PC-9 (cell line): ENCODE results near the gene MYO1E. TPM values are rescaled to one million over a fixed set of nuclear protein-coding genes. Genes with fewer than 3 reads are reported as not detected.

Experiments
- BruUV-seq: library from RNA; stranded (reverse); fragments of 400-500 nt; replicated peaks from 2 replicates; lab custom pipeline; 2021; lab: Mats Ljungman, UMichigan
- CTCF ChIA-PET: fragments of 300-600 bp; sonication (Branson Sonifier 250); formaldehyde crosslinking; loops from one replicate; lab custom pipeline; 2022; ENCODE audit warnings: antibody characterized with exemption; lab: Charles Lee
- POLR2A ChIA-PET: fragments of 300-600 bp; sonication (Branson Sonifier 250); formaldehyde crosslinking; loops from one replicate; lab custom pipeline; 2022; ENCODE audit warnings: antibody characterized with exemption; ENCODE audit not compliant: unreplicated experiment; lab: Charles Lee
- DNase-seq, 2 experiments: peaks; one replicate each; pipeline versions ENCODE4 v3.0.0 to v3.0.0-alpha.2; 2015 to 2022; ENCODE audit warnings: mixed read lengths in 1 of 2
- H2AFZ ChIP-seq: fragments of 200-600 bp; sonication (generic); 2 replicates; pipeline ENCODE4 v1.8.1; 2017; ENCODE audit warnings: antibody characterized with exemption
- H3F3A ChIP-seq: fragments of 200-600 bp; sonication (generic); 2 replicates; pipeline ENCODE4 v1.8.1; 2017; ENCODE audit warnings: antibody characterized with exemption, mild to moderate bottlenecking, low read depth; ENCODE audit not compliant: insufficient read depth
- H3K27ac ChIP-seq: fragments of 200-600 bp; sonication (generic); 2 replicates; pipeline ENCODE4 v1.6.1; 2016; ENCODE audit warnings: mixed run types
- H3K27me3 ChIP-seq: fragments of 200-600 bp; sonication (generic); 2 replicates; pipeline ENCODE4 v1.6.1; 2016; ENCODE audit warnings: low read depth, mixed run types; ENCODE audit not compliant: insufficient read depth
- H3K36me3 ChIP-seq: fragments of 200-600 bp; sonication (generic); 2 replicates; pipeline ENCODE4 v1.6.1; 2016; ENCODE audit warnings: low read depth, mixed run types
- H3K4me1 ChIP-seq: fragments of 200-600 bp; sonication (generic); replicated peaks from 2 replicates; pipeline ENCODE4 v1.6.1; 2016; ENCODE audit warnings: mixed run types; ENCODE audit not compliant: insufficient read depth
- H3K4me2 ChIP-seq: fragments of 200-600 bp; sonication (generic); 2 replicates; pipeline ENCODE4 v1.6.1; 2017; ENCODE audit warnings: mixed run types
- H3K4me3 ChIP-seq: fragments of 200-600 bp; sonication (generic); 2 replicates; pipeline ENCODE4 v1.6.1; 2016; ENCODE audit warnings: mixed run types
- H3K79me2 ChIP-seq: fragments of 200-600 bp; sonication (generic); 2 replicates; pipeline ENCODE4 v1.6.1; 2017; ENCODE audit warnings: low read depth, mixed run types
- H3K9me2 ChIP-seq: fragments of 200-600 bp; sonication (generic); 2 replicates; pipeline ENCODE4 v1.8.1; 2017; ENCODE audit warnings: mild to moderate bottlenecking; ENCODE audit not compliant: insufficient read depth
- H3K9me3 ChIP-seq: fragments of 200-600 bp; sonication (generic); 2 replicates; pipeline ENCODE4 v1.8.1; 2016; ENCODE audit warnings: low read depth; ENCODE audit not compliant: insufficient read depth
- H4K20me1 ChIP-seq: fragments of 200-600 bp; sonication (generic); 2 replicates; pipeline ENCODE4 v1.8.1; 2017; ENCODE audit not compliant: insufficient read depth
- EZH2 ChIP-seq: fragments of 200-600 bp; sonication (generic); IDR thresholded peaks from 2 replicates; pipeline ENCODE4 v1.8.0; 2017; ENCODE audit warnings: antibody characterized with exemption, low read depth
- intact Hi-C: fragments of 100-400 bp; cut with micrococcal nuclease; formaldehyde crosslinking; loops from one replicate; pipeline ENCODE4 v1.10.0; 2022; ENCODE audit not compliant: unreplicated experiment
- total RNA-seq: library from RNA; stranded (reverse); gene quantifications from 2 replicates; pipeline ENCODE4 v1.2.3, GENCODE V29; 2021
- TF ChIP-seq, protein P1 (sequence below): fragments of 200-600 bp; sonication (generic); conservative IDR thresholded peaks from 2 replicates; pipeline ENCODE4 v1.6.1; 2017; ENCODE audit warnings: mixed run types, antibody characterized with exemption, mild to moderate bottlenecking, moderate library complexity

MYO1E gene
- total RNA-seq, 1 experiment from 2014 or later, result 156 TPM

DNA sequence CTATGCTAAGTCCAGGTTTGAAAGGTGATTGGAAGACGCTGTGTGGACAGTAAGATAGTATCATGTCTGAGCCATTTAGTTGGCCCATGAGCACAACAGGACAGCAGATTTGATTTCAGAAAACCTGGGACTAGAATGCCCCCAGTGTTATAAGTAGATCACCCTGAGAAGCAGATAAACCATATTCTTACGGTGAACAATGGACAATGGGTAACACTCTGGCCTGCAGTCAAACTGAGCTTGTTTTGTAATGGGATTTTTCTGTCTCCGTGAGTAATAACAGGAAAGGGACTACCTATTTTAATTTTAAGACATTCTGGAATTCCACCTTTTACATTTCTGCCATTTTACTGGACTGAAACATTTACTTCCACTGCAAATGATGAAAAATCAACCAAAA, 94.6 kb downstream of the MYO1E start:
- Histone ChIP-seq H3K9me2 (no peaks in the 10 kb centered on the region), H3K4me3 (no peak overlapping the region), H3K27me3 (no peaks in the 10 kb centered on the region), H2AFZ (no peak overlapping the region), H3F3A (peaks cover 68% of the 10 kb centered on the region), H3K4me1 (peaks cover 95% of the 10 kb centered on the region), H4K20me1 (no peaks in the 10 kb centered on the region), H3K79me2 (peaks cover 90% of the 10 kb centered on the region), H3K9me3 (no peaks in the 10 kb centered on the region; the same call in 1 of the 2 replicates), H3K36me3 (no peaks in the 10 kb centered on the region; the same call in 1 of the 2 replicates), H3K4me2 (peak overlapping the region; percentile 65), H3K27ac (peak overlapping the region; percentile 98)
- TF ChIP-seq, protein P1, sequence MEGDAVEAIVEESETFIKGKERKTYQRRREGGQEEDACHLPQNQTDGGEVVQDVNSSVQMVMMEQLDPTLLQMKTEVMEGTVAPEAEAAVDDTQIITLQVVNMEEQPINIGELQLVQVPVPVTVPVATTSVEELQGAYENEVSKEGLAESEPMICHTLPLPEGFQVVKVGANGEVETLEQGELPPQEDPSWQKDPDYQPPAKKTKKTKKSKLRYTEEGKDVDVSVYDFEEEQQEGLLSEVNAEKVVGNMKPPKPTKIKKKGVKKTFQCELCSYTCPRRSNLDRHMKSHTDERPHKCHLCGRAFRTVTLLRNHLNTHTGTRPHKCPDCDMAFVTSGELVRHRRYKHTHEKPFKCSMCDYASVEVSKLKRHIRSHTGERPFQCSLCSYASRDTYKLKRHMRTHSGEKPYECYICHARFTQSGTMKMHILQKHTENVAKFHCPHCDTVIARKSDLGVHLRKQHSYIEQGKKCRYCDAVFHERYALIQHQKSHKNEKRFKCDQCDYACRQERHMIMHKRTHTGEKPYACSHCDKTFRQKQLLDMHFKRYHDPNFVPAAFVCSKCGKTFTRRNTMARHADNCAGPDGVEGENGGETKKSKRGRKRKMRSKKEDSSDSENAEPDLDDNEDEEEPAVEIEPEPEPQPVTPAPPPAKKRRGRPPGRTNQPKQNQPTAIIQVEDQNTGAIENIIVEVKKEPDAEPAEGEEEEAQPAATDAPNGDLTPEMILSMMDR, result no peak
- TF ChIP-seq EZH2, result no peak
- intact Hi-C loops, result loop anchor here (5.0 kb wide), 2 partner anchors 106 to 1094 kb away; no protein-coding TSS in a partner anchor
- BruUV-seq, result no TSS peak
- POLR2A ChIA-PET, result interaction anchor here (0.6 kb wide), 1 partner anchor 95 kb away, joined by 5 read pairs; the partner anchor contains the start of gene MYO1E
- DNase-seq, result no peak
- CTCF ChIA-PET, result no interaction called here

GRCh38 chr15:59276225-59277178, 96.2 kb downstream of the MYO1E start:
- no TSS peak for BruUV-seq
- peak overlapping the region; percentile 65 for H3K4me2 ChIP-seq
- H3K9me2 ChIP-seq, result no peaks in the 10 kb centered on the region
- ChIA-PET CTCF (interaction anchor here (0.6 kb wide), 1 partner anchor 1120 kb away, joined by 3 read pairs; no protein-coding TSS in a partner anchor), POLR2A (interaction anchor here (0.5 to 0.6 kb wide), 2 partner anchors 8 to 79 kb away, joined by 4 to 6 read pairs; no protein-coding TSS in a partner anchor)
- peak overlapping the region; percentile 98 for H3K27ac ChIP-seq
- H3K9me3 ChIP-seq, result no peaks in the 10 kb centered on the region; the same call in 1 of the 2 replicates
- no peak overlapping the region for H2AFZ ChIP-seq
- H3K79me2 ChIP-seq, result peaks cover 90% of the 10 kb centered on the region
- peak; percentile 82 to 95 for DNase-seq
- peaks cover 3% of the 10 kb centered on the region for H3K36me3 ChIP-seq
- H3F3A ChIP-seq, result peaks cover 58% of the 10 kb centered on the region
- peaks cover 85% of the 10 kb centered on the region for H3K4me1 ChIP-seq
- intact Hi-C loops, result loop anchor here (1.0 to 5.0 kb wide), 5 partner anchors 20 to 1096 kb away; partner anchors contain the start of gene MYO1E
- H3K27me3 ChIP-seq, result no peaks in the 10 kb centered on the region
- H4K20me1 ChIP-seq, result no peaks in the 10 kb centered on the region
- no peak for TF ChIP-seq EZH2
- TF ChIP-seq, protein P1, result no peak
- peak overlapping the region; percentile 22; the same call in 1 of the 2 replicates for H3K4me3 ChIP-seq

DNA sequence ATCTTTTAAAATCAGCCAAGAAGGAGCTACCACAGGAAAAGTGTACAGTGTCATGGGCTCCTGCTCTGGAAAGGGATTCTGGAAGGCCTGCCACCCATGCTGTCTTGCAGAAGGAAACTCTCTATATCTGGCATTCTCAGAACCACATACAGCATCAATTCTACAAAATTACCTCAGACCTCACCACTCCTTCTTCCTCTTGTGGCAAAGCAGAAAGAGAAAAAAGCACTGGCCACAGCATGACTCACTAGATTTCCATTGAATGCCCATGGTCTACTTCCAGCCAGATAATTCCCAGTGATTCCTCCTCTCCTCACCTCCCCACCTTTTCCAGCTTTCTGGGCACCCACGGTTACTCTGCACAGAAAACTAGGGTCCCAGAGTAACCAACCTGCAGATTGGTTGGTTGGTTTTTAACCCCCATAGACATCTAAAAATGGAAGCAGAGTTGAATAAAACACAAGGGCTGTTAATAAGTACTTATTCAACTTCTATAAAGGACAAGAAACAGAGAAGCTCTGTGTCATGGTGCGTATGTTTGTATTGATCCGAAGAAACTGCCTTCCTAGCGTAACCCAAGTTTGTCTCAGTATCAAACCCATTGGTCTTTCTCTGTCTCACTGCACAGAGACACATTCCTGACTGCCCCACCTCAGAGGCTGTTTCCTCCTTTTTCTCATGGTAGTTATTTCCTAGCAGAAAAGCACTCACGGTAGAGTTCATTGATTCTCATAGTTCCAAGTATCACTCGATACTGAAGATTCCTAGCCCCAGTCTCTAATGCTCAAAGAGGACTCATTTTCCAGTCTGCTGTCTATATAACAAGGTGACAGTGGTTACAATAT, 98.3 kb downstream of the MYO1E start:
- Histone ChIP-seq H3K27ac (peak overlapping the region; percentile 98), H3K9me2 (no peaks in the 10 kb centered on the region), H3K9me3 (no peaks in the 10 kb centered on the region; the same call in 1 of the 2 replicates), H4K20me1 (no peaks in the 10 kb centered on the region), H3K4me2 (peak overlapping the region; percentile 65), H3K36me3 (peaks cover 5% of the 10 kb centered on the region), H3F3A (peaks cover 71% of the 10 kb centered on the region), H3K4me1 (peaks cover 73% of the 10 kb centered on the region), H3K79me2 (peaks cover 87% of the 10 kb centered on the region), H2AFZ (no peak overlapping the region), H3K4me3 (no peak overlapping the region), H3K27me3 (no peaks in the 10 kb centered on the region)
- CTCF ChIA-PET, result no interaction called here
- intact Hi-C loops, result no loop called here
- peak in 1 of 2 experiments; percentile 54 for DNase-seq
- POLR2A ChIA-PET, result interaction anchor here (0.7 kb wide), 1 partner anchor 217 kb away, joined by 13 read pairs; no protein-coding TSS in a partner anchor
- BruUV-seq, result TSS peak; percentile 1
- TF ChIP-seq EZH2, result no peak
- TF ChIP-seq, protein P1, result no peak
